Dendritic cell treated with granulocyte-macrophage colony-stimulating factor and Interleukin-4, amounts not matched to agents 40 ng/mL and 50 ng/mL, for 4 days (primary cell): ENCODE data around the gene TBC1D3L.
"Not testable (repeated sequence)": the region's sequence is repeated elsewhere in the genome, so short reads cannot be mapped to it uniquely, and the experiment has no call there.

Experiments
- H3K27ac Mint-ChIP-seq: one replicate; pipeline ENCODE4 v1.8.0; 2022; ENCODE audit warnings: mild to moderate bottlenecking, mixed read lengths
- H3K27me3 Mint-ChIP-seq: one replicate; pipeline ENCODE4 v1.8.0; 2022; ENCODE audit warnings: mild to moderate bottlenecking, mixed read lengths
- H3K36me3 Mint-ChIP-seq: one replicate; pipeline ENCODE4 v1.8.0; 2022; ENCODE audit warnings: low read depth, mixed read lengths
- H3K4me1 Mint-ChIP-seq: one replicate; pipeline ENCODE4 v1.8.0; 2022; ENCODE audit warnings: low read depth, mixed read lengths
- H3K4me3 Mint-ChIP-seq: one replicate; pipeline ENCODE4 v1.8.0; 2022; ENCODE audit warnings: mild to moderate bottlenecking, moderate library complexity, mixed read lengths
- H3K9me3 Mint-ChIP-seq: one replicate; pipeline ENCODE4 v1.8.0; 2022; ENCODE audit warnings: mixed read lengths
- intact Hi-C: fragments of 100-400 bp; cut with micrococcal nuclease; formaldehyde crosslinking; loops from one replicate; pipeline ENCODE4 v1.15.0; 2022

TBC1D3L gene

GRCh38 chr17:37988960-37989359, at the start of gene TBC1D3L:
TBC1D3L (minus strand) TSS chr17:37989060; CDS start chr17:37987520, 1,540 bp downstream.
- H3K27me3 Mint-ChIP-seq, H3K27ac Mint-ChIP-seq, H3K36me3 Mint-ChIP-seq, H3K4me3 Mint-ChIP-seq, H3K9me3 Mint-ChIP-seq, intact Hi-C loops, H3K4me1 Mint-ChIP-seq: not testable (repeated sequence)

GRCh38 chr17:38003676-38004075, 14.8 kb upstream of the TBC1D3L start, which contains the start of gene TBC1D3D:
TBC1D3D (plus strand) TSS chr17:38003976; CDS start chr17:38005561, 1,585 bp downstream.
- intact Hi-C loops, H3K27ac Mint-ChIP-seq, H3K9me3 Mint-ChIP-seq, H3K4me1 Mint-ChIP-seq, H3K4me3 Mint-ChIP-seq, H3K27me3 Mint-ChIP-seq, H3K36me3 Mint-ChIP-seq: not testable (repeated sequence)
